Gastrocnemius medialis (tissue), 4 donors: ENCODE data around the gene AFF1. TPM values are rescaled to one million over a fixed set of nuclear protein-coding genes. Genes with fewer than 3 reads are reported as not detected.
"Not testable (repeated sequence)": the region's sequence is repeated elsewhere in the genome, so short reads cannot be mapped to it uniquely, and the experiment has no call there.

Source experiments
- ATAC-seq, 2 donors: fragments of 150-250 bp; one replicate each; pipeline ENCODE4 v1.9.1; 2016
- DNase-seq, 2 donors: peaks; one replicate each; pipeline ENCODE4 v3.0.0-alpha.2; 2019
- H3K27ac ChIP-seq, 4 donors: fragments of 200-600 bp; sonication (generic); 1 replicate in 1 of 4; 2 replicates in 3 of 4; pipeline ENCODE4 v1.5.1; 2016 to 2018; ENCODE audit warnings: mild to moderate bottlenecking in 2 of 4, moderate library complexity in 1 of 4
- H3K27me3 ChIP-seq, 3 donors: fragments of 200-600 bp; sonication (generic) in 2 of 3; 1 replicate in 1 of 3; 2 replicates in 2 of 3; pipeline versions ENCODE4 v1.5.1 to v1.6.0; 2016 to 2019; ENCODE audit warnings: mild to moderate bottlenecking in 1 of 3, moderate library complexity in 1 of 3
- H3K36me3 ChIP-seq, 2 donors: fragments of 200-600 bp; sonication (generic) in 1 of 2; one replicate each; pipeline ENCODE4 v1.5.1; 2017 to 2018
- H3K4me1 ChIP-seq, 2 donors: fragments of 200-600 bp; sonication (generic) in 1 of 2; one replicate each; pipeline ENCODE4 v1.5.1; 2016 to 2017; ENCODE audit warnings: mild to moderate bottlenecking in 2 of 2
- H3K4me3 ChIP-seq, 4 donors: fragments of 200-600 bp; sonication (generic) in 3 of 4; 1 replicate in 1 of 4; 2 replicates in 3 of 4; pipeline ENCODE4 v1.5.1; 2016 to 2019; ENCODE audit warnings: mild to moderate bottlenecking in 2 of 4
- H3K9me3 ChIP-seq, 3 donors: fragments of 200-600 bp; sonication (generic) in 2 of 3; 1 replicate in 1 of 3; 2 replicates in 2 of 3; pipeline ENCODE4 v1.5.1; 2016 to 2019
- CTCF ChIP-seq, 5 experiments: fragments of 450-650 bp in 3 of 5; fragments of 200-600 bp in 2 of 5; sonication (generic) in 2 of 5; IDR thresholded peaks in 4 of 5; conservative IDR thresholded peaks in 1 of 5; 1 replicate in 4 of 5; 2 replicates in 1 of 5; pipeline ENCODE4 v1.5.1; 2016 to 2019; ENCODE audit warnings: antibody characterized with exemption in 5 of 5, mild to moderate bottlenecking in 3 of 5, moderate library complexity in 3 of 5
- POLR2A ChIP-seq, 2 donors: fragments of 450-650 bp; IDR thresholded peaks; one replicate each; pipeline ENCODE4 v1.6.1; 2017; ENCODE audit warnings: antibody characterized with exemption in 2 of 2, mild to moderate bottlenecking in 2 of 2, moderate library complexity in 2 of 2
- in situ Hi-C, 4 donors: fragments of 200-750 bp; cut with MboI; loops; one replicate each; pipeline versions ENCODE4 v1.15.0 to v1.8.0; 2017; ENCODE audit warnings: low sequenced_read_pairs in 4 of 4
- intact Hi-C: fragments of 100-400 bp; cut with DNase I; formaldehyde crosslinking; loops from one replicate; pipeline ENCODE4 v1.15.1; 2023; ENCODE audit warnings: low total_unique reads
- total RNA-seq, 4 donors: library from RNA; depleted of rRNA; stranded (reverse); fragments of >200 nt; gene quantifications; one replicate each; pipeline versions ENCODE4 v1.1.0 to v1.2.3, GENCODE V29; 2016

Gene AFF1
- total RNA-seq, 4 donors from 2014 or later, result 142 to 265 (median 197) TPM

DNA sequence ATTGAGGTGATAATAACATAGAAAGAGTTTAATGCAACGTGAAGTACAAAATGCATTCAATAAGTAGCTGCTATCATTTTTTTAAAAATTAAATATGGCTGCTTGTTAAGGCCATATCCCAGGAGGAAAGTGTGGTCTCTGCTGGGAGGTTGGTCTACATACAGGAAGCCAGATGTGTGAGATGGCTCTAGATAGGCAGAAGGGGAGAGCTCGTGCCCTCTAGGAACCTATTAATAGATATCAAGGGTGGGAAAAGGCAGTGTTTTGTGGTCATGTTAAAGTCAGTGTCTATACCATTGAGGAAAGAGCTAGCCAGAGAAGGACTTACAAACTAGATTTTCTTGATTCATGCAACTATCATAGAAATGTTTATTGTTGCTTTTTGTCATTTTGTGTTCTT lies 145.2 kb downstream of the AFF1 start:
- Histone ChIP-seq H3K27ac (peak overlapping the region; percentile 80 to 91 (median 84)), H3K36me3 (peaks cover 0 to 9% of the 10 kb centered on the region in 2 donors), H3K4me1 (peaks cover 94 to 99% of the 10 kb centered on the region in 2 donors), H3K4me3 (peak overlapping the region in 1 of 4 donors; percentile 3), H3K9me3 (no peaks in the 10 kb centered on the region), H3K27me3 (no peaks in the 10 kb centered on the region)
- in situ Hi-C loops, result no loop called here
- no peak for DNase-seq
- no peak for ATAC-seq
- intact Hi-C loops, result no loop called here
- TF ChIP-seq CTCF (IDR thresholded peaks at IDR 0.05 in 4 of 5, conservative IDR thresholded peaks at IDR 0.05 in 1 of 5) (no peak), POLR2A (IDR thresholded peaks at IDR 0.05) (no peak)

DNA sequence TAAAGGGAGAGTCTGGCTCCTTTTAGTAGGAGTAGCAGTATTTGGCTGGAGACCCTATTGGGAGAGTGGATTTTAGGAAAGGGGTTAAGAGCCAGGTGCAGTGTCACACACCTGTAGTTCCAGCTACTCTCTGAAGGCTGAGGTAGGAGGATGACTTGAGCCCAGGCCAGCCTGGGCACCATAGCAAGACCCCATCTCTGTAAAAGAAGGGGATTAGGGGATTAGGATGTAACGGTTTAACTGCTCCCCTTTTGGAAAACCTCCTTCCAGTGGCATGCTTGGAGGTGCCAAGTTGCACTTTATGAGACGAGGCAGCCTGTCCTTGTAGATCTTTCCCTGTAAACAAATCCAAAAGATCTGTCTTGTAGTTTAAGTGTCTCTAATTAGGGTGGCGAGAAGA lies 145.7 kb downstream of the AFF1 start:
- intact Hi-C loops (no loop called here), in situ Hi-C loops (no loop called here)

DNA sequence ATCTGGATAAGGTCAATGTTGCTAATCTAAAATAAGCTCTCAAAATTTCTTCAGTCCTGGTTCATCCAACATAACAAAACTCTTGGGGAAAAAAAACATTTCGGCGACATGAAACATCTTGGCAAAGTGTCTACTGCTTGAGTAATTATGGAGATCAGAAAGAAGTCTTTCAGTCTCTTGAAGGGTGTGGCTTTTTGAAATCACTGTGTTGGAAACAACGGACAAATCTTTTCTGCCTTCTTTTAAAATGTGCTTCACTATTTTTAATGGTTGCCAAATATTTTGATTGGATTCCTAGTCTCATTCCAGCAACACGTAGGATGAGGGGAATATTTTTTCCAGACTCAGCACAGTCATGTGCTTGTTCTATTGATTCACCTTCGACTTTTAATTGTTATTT lies 147.0 kb downstream of the AFF1 start:
- Histone ChIP-seq H3K27ac (peak overlapping the region; percentile 80 to 91 (median 84)), H3K4me3 (no peak overlapping the region), H3K9me3 (no peaks in the 10 kb centered on the region), H3K36me3 (peaks cover 0 to 9% of the 10 kb centered on the region in 2 donors), H3K27me3 (no peaks in the 10 kb centered on the region), H3K4me1 (peaks cover 97 to 98% of the 10 kb centered on the region in 2 donors)
- in situ Hi-C loops (no loop called here), intact Hi-C loops (no loop called here)
- no peak for ATAC-seq
- DNase-seq, result no peak
- TF ChIP-seq CTCF (IDR thresholded peaks at IDR 0.05 in 4 of 5, conservative IDR thresholded peaks at IDR 0.05 in 1 of 5) (no peak), POLR2A (IDR thresholded peaks at IDR 0.05) (no peak)

More for the DNA sequence above, 145.7 kb downstream of the AFF1 start:
- Histone ChIP-seq H3K36me3 (peaks cover 0 to 9% of the 10 kb centered on the region in 2 donors), H3K27ac (peak overlapping the region; percentile 80 to 91 (median 84)), H3K9me3 (no peaks in the 10 kb centered on the region), H3K4me3 (no peak overlapping the region), H3K27me3 (no peaks in the 10 kb centered on the region), H3K4me1 (peaks cover 97 to 99% of the 10 kb centered on the region in 2 donors)
- TF ChIP-seq CTCF (IDR thresholded peaks at IDR 0.05 in 4 of 5, conservative IDR thresholded peaks at IDR 0.05 in 1 of 5) (no peak), POLR2A (IDR thresholded peaks at IDR 0.05) (no peak)
- DNase-seq, result no peak
- ATAC-seq, result no peak

- Histone ChIP-seq H3K27ac (peak overlapping the region; percentile 80 to 91 (median 84)), H3K4me3 (peak overlapping the region in 1 of 4 donors; percentile 1), H3K36me3 (peaks cover 0 to 22% of the 10 kb centered on the region in 2 donors), H3K4me1 (peaks cover 75 to 80% of the 10 kb centered on the region in 2 donors)
- H3K27me3 ChIP-seq, in situ Hi-C loops, H3K9me3 ChIP-seq: not testable (repeated sequence)
- peak; percentile 35 to 49 for ATAC-seq
- intact Hi-C loops, result loop anchor here (5.0 kb wide), 1 partner anchor 593 kb away; no protein-coding TSS in a partner anchor
- DNase-seq, result peak in 1 of 2 donors; percentile 64
Observed at GRCh38 chr4:87085732-87086131, 150.9 kb downstream of the AFF1 start.

DNA sequence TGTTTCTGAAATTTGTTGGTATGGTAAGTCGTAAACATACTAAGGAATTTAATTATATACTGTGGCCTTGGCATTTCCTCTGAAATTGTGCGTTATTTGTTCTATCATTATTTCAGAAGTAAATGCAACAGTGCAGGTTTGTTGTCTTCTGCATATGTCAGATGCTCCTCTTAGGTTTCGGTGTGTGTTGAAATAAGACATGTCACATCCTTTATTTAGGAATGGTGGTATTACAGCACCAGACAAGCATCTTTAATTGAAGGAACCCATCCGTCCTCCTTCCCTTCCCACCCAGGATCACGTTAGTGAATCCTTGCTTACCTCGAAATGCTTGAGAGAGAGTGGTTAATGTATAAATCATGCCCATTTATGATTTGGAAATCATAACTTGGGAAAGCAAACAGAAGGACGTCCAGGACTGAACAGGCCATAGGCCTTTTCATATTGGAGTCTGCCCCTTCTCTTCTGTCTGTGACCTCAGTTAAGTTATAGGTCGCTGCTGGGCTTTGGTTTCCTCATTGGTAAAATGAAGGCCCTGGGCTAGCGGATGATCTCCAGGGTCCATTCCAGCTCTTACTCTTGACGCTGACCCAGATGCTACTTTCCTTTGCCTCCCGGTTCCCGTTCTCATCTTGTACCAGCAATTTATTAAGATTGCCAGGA lies 151.5 kb downstream of the AFF1 start:
- TF ChIP-seq CTCF (IDR thresholded peaks at IDR 0.05 in 4 of 5, conservative IDR thresholded peaks at IDR 0.05 in 1 of 5) (no peak), POLR2A (IDR thresholded peaks at IDR 0.05) (no peak)
- no peaks in the 10 kb centered on the region for H3K27me3 ChIP-seq
- in situ Hi-C loops, result no loop called here
- ATAC-seq, result peak; percentile 95
- H3K4me1 ChIP-seq, result peaks cover 69 to 75% of the 10 kb centered on the region in 2 donors
- peak overlapping the region; percentile 80 to 91 (median 84) for H3K27ac ChIP-seq
- peak overlapping the region in 1 of 4 donors; percentile 1 for H3K4me3 ChIP-seq
- DNase-seq, result no peak
- peaks cover 0 to 22% of the 10 kb centered on the region in 2 donors for H3K36me3 ChIP-seq
- intact Hi-C loops, result loop anchor here (5.0 kb wide), 1 partner anchor 594 kb away; no protein-coding TSS in a partner anchor
- H3K9me3 ChIP-seq, result no peaks in the 10 kb centered on the region
